Transverse colon (tissue), 3 donors: Measurements from ENCODE around the gene MRPL55.

ENCODE experiments used
- POLR2A ChIP-seq: fragments of 450-650 bp; IDR thresholded peaks from one replicate; pipeline ENCODE4 v1.6.1; 2016; ENCODE audit warnings: antibody characterized with exemption, mild to moderate bottlenecking, moderate library complexity
- POLR2AphosphoS5 ChIP-seq, 3 donors: sonication (generic); formaldehyde crosslinking; IDR thresholded peaks; one replicate each; pipeline ENCODE4 v1.6.1; 2016; ENCODE audit warnings: antibody characterized with exemption in 3 of 3

- TF ChIP-seq POLR2A (no peak), POLR2AphosphoS5 (IDR thresholded peaks at IDR 0.05) (no peak)
Measured at GRCh38 chr1:228150120-228150460, 41.0 kb upstream of the MRPL55 start.
